NK-92 treated with Interleukin-12 subunit alpha and Interleukin-12 subunit beta, amount 100 ng/mL, for 24 hours (cell line): Measurements from ENCODE around the gene SLC39A12.
"Not testable (repeated sequence)": the region's sequence is repeated elsewhere in the genome, so short reads cannot be mapped to it uniquely, and the experiment has no call there.

Experiments
- DNase-seq: peaks from one replicate; lab custom pipeline; 2025; lab: John Stamatoyannopoulos, UW

The SLC39A12 gene

DNA sequence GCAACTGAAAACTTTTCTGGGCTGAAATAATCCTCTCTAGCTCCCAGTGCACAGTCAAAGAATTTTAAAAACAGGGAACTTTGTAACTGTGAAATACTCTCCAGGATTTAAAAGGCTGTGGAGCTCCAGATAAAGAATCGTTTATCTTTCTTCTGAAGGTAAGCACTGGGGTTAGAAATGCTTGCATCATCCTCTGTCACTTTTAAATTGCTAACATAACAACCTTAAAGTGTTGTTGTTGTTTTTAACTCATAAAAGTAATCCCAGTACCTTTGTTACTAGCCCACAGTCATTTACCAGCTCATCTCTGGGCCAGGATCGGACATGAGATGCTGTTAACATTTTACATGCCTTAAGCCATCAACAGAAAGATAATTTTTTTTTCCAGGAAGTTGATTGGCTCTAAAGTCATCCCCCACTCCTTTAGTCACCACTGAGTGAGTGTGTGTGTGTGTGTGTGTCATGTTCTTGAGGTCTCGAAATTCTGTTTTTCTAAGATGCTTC is at the start of gene SLC39A12:
Gene SLC39A12 (plus strand): TSS at position 51 of the 504 bp plus-strand sequence. CDS start 1,359 bp downstream, outside the sequence.
- no peak for DNase-seq

- DNase-seq = no peak
Observed at GRCh38 chr10:17904564-17904963, 47.2 kb upstream of the SLC39A12 start.

GRCh38 chr10:17905491-17905890 is 46.2 kb upstream of the SLC39A12 start:
- no peak for DNase-seq

DNA sequence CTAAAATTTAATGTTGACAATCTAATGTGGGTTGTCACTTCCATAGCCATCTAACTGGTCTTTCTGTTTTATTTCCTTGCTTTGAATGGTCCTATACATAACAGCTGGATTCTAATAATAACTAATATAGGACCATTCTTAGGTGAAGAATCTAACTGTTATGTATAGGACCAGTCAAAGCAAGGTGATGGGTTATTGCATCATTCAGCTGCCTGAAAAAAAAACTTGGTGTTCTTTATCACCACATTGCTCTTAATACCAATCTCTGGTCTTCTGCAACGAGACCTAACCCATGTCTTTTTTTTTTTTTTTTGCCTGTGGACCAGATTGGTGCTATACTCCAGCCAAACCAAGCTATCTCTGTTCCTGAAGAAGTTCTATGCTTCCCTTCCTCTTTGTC is 45.7 kb upstream of the SLC39A12 start:
- no peak for DNase-seq

- no peak for DNase-seq
Observed at GRCh38 chr10:17907641-17908040, 44.1 kb upstream of the SLC39A12 start.

- peak; percentile 13 for DNase-seq
Observed at GRCh38 chr10:17910125-17910789, 41.5 kb upstream of the SLC39A12 start.

- no peak for DNase-seq
Observed at GRCh38 chr10:17912754-17913153, 39.0 kb upstream of the SLC39A12 start.

DNA sequence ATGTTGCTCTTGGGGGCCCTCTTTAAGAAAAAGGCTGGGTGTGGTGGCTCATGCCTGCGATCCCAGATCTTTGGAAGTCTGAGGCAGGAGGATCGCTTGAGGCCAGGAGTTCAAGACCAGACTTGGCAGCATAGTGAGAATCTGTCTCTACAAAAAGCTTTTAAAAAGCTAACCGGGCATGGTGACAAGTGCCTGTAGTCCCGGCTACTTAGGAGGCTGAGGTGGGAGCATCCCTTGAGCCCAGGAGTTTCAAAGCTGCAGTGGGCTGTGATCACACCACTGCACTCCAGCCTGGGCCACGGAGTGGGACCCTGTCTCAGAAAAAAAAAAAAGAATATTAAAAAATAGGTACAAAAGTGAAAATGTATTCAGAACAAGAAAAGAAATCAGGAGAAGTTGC is 38.1 kb upstream of the SLC39A12 start:
- no peak for DNase-seq

- DNase-seq = no peak
Observed at GRCh38 chr10:17914169-17915045, 37.3 kb upstream of the SLC39A12 start.

DNA sequence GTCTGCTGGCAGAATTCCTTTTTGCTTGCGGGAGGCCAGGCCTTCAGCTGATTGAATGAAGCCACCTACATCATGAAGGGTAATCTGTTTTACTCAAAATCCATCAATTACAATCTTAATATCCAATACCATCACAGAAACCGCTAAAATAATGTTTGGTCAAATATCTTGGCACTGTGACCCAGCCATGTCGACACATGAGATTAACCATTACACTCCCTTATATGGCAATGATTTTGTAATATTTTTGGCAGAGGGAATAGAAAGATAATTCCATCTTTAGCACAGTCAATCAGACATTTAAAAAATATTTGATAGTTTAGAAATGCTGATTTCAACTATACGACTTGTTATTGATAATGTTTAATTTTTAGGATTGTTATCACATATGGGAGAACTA is 36.5 kb upstream of the SLC39A12 start:
- DNase-seq = no peak

- no peak for DNase-seq
Observed at GRCh38 chr10:17918187-17918903, 33.4 kb upstream of the SLC39A12 start.

- no peak for DNase-seq
Observed at GRCh38 chr10:17921378-17921777, 30.3 kb upstream of the SLC39A12 start.

DNA sequence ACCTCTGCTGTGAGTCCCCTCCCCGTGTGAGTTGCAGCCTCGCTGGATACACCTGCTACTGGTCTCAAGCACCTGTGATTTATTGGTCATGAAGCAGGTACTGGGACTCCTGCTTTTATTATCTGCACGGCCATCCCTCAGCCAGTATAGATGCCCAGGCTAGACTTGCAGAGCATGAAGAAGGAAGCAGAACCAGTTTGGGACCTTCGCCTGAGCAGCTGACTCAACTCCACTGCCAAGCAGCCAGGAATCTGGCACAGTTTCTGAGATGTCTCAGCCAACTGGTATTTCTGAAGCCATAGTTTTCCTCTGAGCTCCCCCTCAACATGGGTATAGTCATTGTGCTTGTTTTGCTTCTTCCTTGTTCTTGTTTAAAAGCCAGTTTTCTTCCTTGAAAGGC is 28.0 kb upstream of the SLC39A12 start:
- no peak for DNase-seq

GRCh38 chr10:17943033-17943745 is 8.5 kb upstream of the SLC39A12 start:
- DNase-seq = no peak

GRCh38 chr10:17950269-17950668 is 1.4 kb upstream of the SLC39A12 start:
- DNase-seq = not testable (repeated sequence)

DNA sequence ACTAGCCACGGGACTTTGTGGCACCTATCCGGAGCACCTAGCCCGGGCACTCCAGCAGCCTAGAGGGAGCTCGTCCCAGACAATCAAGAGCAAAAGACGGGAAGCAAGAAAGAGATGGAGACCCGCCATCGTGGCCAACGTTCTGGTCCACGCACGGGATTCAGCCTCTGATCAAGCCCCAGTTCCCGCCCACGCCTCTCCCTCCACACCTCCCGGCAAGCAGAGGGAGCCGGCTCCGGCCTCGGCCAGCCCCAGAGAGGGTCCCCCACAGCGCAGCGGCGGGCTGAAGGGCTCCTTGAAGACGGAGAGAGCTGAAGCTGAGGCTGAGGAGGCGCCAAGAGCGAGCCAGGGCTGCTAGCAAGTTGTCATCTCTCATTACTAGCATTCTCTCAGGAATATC is 992 bp upstream of the SLC39A12 start:
- DNase-seq = no peak

- not testable (repeated sequence) for DNase-seq
Observed at GRCh38 chr10:17954372-17954771, 2.7 kb downstream of the SLC39A12 start.

DNA sequence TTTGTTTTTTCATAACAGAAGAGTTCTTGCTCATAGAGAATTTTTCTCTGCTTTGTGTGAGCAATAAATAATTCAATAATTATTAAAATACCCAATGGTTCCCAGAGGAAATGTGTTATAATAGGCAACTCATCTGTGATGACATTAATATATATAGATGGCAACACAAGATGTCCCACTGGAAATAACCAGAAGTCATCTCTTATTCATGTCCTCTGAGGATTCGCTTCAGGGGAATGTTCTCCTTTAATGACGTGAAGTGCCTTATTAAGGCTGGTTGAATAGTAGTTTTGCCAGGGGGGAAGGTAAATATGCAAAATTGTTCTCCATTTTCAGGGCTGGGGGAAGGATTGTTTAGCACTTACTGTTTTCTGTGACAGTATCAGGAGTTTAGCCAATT is 3.1 kb downstream of the SLC39A12 start:
- DNase-seq = no peak

GRCh38 chr10:17958049-17958448 is 6.3 kb downstream of the SLC39A12 start:
- DNase-seq = no peak

DNA sequence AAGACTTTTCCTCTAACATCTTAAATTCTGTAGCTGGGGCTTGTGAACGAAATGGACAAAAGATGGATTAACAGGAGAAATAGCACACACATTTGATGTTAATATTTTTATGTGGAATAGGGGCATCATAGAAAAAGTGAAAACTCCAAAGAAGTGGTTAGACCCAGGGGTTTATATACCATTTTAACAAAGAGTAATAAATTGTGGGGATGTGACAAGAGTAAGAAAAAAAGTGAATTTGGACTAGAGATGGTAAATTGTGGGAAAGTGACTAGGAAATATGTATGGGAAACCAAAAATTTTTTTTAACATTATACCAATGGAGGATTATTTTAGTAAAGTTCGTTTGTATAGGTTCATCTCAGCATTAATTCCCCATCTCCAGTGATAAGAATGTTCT is 8.2 kb downstream of the SLC39A12 start:
- DNase-seq = no peak

DNA sequence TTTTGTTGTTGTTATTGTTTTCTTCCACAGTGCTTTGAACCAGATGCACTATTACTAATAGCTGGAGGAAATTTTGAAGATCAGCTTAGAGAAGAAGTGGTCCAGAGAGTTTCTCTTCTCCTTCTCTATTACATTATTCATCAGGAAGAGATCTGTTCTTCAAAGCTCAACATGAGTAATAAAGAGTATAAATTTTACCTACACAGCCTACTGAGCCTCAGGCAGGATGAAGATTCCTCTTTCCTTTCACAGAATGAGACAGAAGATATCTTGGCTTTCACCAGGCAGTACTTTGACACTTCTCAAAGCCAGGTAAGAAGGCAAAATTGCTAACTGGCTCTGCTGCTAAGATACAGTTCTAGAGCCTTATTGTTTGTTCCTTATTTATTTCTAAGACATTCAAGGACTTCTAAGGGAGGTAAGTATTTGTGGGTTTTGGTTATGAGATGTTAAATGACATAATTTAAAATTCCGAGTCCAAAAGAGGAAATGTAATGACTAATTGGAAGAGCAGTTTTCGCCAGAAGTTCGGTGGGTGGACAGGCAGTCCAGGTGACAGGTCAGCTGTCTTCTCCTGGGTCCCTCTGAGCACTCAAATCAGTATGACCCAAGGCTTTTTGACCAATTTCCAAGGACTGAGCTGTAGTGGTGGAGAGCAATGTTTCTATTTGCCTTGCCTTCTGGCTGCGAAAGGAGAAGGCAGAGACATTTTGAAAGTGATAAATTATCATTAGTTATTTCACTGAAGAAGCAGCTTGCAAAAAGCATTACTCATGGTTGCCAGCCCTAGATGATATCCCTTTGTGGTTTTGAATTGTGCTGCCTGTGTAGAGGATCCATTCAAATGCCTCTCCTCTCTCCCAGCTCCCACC is 10.1 kb downstream of the SLC39A12 start:
- no peak for DNase-seq
